ENCODE data around the gene KRTAP4-5. TPM values are rescaled to one million over a fixed set of nuclear protein-coding genes. Genes with fewer than 3 reads are reported as not detected.
"Not testable (repeated sequence)": the region's sequence is repeated elsewhere in the genome, so short reads cannot be mapped to it uniquely, and the experiment has no call there.

The KRTAP4-5 gene
- total and polyA plus RNA-seq, 4 donors: not detected

GRCh38 chr17:41099682-41100480, 49.7 kb downstream of the KRTAP4-5 start:
- not testable (repeated sequence) for H3K4me1 ChIP-seq (ENCODE audit: control insufficient read depth, insufficient read depth, low read length); H3K4me3 ChIP-seq (ENCODE audit: low read depth, low read length); H3K27me3 ChIP-seq (ENCODE audit: control insufficient read depth, insufficient read depth, low read length); H3K9me3 ChIP-seq (ENCODE audit: control insufficient read depth, insufficient read depth, low read length); H3K36me3 ChIP-seq (ENCODE audit: control insufficient read depth, insufficient read depth, low read length); H3K27ac ChIP-seq (ENCODE audit: low read depth, low read length); DNase-seq (ENCODE audit: low read depth in 4 of 6, low spot score in 6 of 6)
- 100% methylated on average over 1 of the region's 7 CpGs for WGBS (ENCODE audit: insufficient coverage)

Small RNA genes lying within 50 kb of the gene (small RNA-seq; reads per million reads assigned to genes)
- gene KRTAP4-17P (ENCODE audit: low replicate concordance): not detected

Other genes with a start within 250 kb of the KRTAP4-5 start
Only the 30 nearest of the 40 such genes appear.
- gene KRTAP3-2, start 149.9 kb downstream of the KRTAP4-5 start, total RNA-seq: not detected
- not detected for gene KRTAP3-2, start 149.9 kb downstream of the KRTAP4-5 start, polyA plus RNA-seq (ENCODE audit: insufficient read length in 2 of 2)
- not detected for gene KRTAP3-1, start 140.7 kb downstream of the KRTAP4-5 start, total RNA-seq
- not detected for gene KRTAP3-1, start 140.7 kb downstream of the KRTAP4-5 start, polyA plus RNA-seq (ENCODE audit: insufficient read length in 2 of 2)
- gene KRTAP1-5, start 122.6 kb downstream of the KRTAP4-5 start, total RNA-seq: not detected
- gene KRTAP1-5, start 122.6 kb downstream of the KRTAP4-5 start, polyA plus RNA-seq (ENCODE audit: insufficient read length in 2 of 2): not detected
- not detected for gene KRTAP1-4, start 119.6 kb downstream of the KRTAP4-5 start, total RNA-seq
- not detected for gene KRTAP1-4, start 119.6 kb downstream of the KRTAP4-5 start, polyA plus RNA-seq (ENCODE audit: insufficient read length in 2 of 2)
- not detected for gene KRTAP1-3, start 115.0 kb downstream of the KRTAP4-5 start, total RNA-seq
- gene KRTAP1-3, start 115.0 kb downstream of the KRTAP4-5 start, polyA plus RNA-seq (ENCODE audit: insufficient read length in 2 of 2): not detected
- not detected for gene KRTAP1-1, start 108.4 kb downstream of the KRTAP4-5 start, total RNA-seq
- not detected for gene KRTAP1-1, start 108.4 kb downstream of the KRTAP4-5 start, polyA plus RNA-seq (ENCODE audit: insufficient read length in 2 of 2)
- not detected for gene KRTAP2-1, start 102.5 kb downstream of the KRTAP4-5 start, total RNA-seq
- gene KRTAP2-1, start 102.5 kb downstream of the KRTAP4-5 start, polyA plus RNA-seq (ENCODE audit: insufficient read length in 2 of 2): not detected
- gene KRTAP2-2, start 94.6 kb downstream of the KRTAP4-5 start, total RNA-seq: not detected
- gene KRTAP2-2, start 94.6 kb downstream of the KRTAP4-5 start, polyA plus RNA-seq (ENCODE audit: insufficient read length in 2 of 2): not detected
- gene KRTAP2-3, start 89.7 kb downstream of the KRTAP4-5 start, total RNA-seq: not detected
- gene KRTAP2-3, start 89.7 kb downstream of the KRTAP4-5 start, polyA plus RNA-seq (ENCODE audit: insufficient read length in 2 of 2): not detected
- not detected for gene KRTAP2-4, start 83.9 kb downstream of the KRTAP4-5 start, total RNA-seq
- gene KRTAP2-4, start 83.9 kb downstream of the KRTAP4-5 start, polyA plus RNA-seq (ENCODE audit: insufficient read length in 2 of 2): not detected
- gene KRTAP4-7, start 65.7 kb downstream of the KRTAP4-5 start, total RNA-seq: not detected
- gene KRTAP4-7, start 65.7 kb downstream of the KRTAP4-5 start, polyA plus RNA-seq (ENCODE audit: insufficient read length in 2 of 2): not detected
- not detected for gene KRTAP4-8, start 51.7 kb downstream of the KRTAP4-5 start, total RNA-seq
- gene KRTAP4-8, start 51.7 kb downstream of the KRTAP4-5 start, polyA plus RNA-seq (ENCODE audit: insufficient read length in 2 of 2): not detected
- gene KRTAP4-16, start 47.6 kb downstream of the KRTAP4-5 start, total RNA-seq: not detected
- not detected for gene KRTAP4-16, start 47.6 kb downstream of the KRTAP4-5 start, polyA plus RNA-seq (ENCODE audit: insufficient read length in 2 of 2)
- not detected for gene KRTAP4-9, start 44.4 kb downstream of the KRTAP4-5 start, total RNA-seq
- gene KRTAP4-9, start 44.4 kb downstream of the KRTAP4-5 start, polyA plus RNA-seq (ENCODE audit: insufficient read length in 2 of 2): not detected
- not detected for gene KRTAP4-11, start 31.5 kb downstream of the KRTAP4-5 start, total RNA-seq
- not detected for gene KRTAP4-11, start 31.5 kb downstream of the KRTAP4-5 start, polyA plus RNA-seq (ENCODE audit: insufficient read length in 2 of 2)
- gene KRTAP4-12, start 25.6 kb downstream of the KRTAP4-5 start, total RNA-seq: not detected
- gene KRTAP4-12, start 25.6 kb downstream of the KRTAP4-5 start, polyA plus RNA-seq (ENCODE audit: insufficient read length in 2 of 2): not detected
- gene KRTAP4-6, start 9.3 kb downstream of the KRTAP4-5 start, total RNA-seq: not detected
- not detected for gene KRTAP4-6, start 9.3 kb downstream of the KRTAP4-5 start, polyA plus RNA-seq (ENCODE audit: insufficient read length in 2 of 2)
- not detected for gene KRTAP4-4, start 10.9 kb upstream of the KRTAP4-5 start, total RNA-seq
- not detected for gene KRTAP4-4, start 10.9 kb upstream of the KRTAP4-5 start, polyA plus RNA-seq (ENCODE audit: insufficient read length in 2 of 2)
- not detected for gene KRTAP4-3, start 18.4 kb upstream of the KRTAP4-5 start, total RNA-seq
- gene KRTAP4-3, start 18.4 kb upstream of the KRTAP4-5 start, polyA plus RNA-seq (ENCODE audit: insufficient read length in 2 of 2): not detected
- gene KRTAP4-2, start 28.4 kb upstream of the KRTAP4-5 start, total RNA-seq: not detected
- gene KRTAP4-2, start 28.4 kb upstream of the KRTAP4-5 start, polyA plus RNA-seq (ENCODE audit: insufficient read length in 2 of 2): not detected
- not detected for gene KRTAP4-1, start 35.1 kb upstream of the KRTAP4-5 start, total RNA-seq
- gene KRTAP4-1, start 35.1 kb upstream of the KRTAP4-5 start, polyA plus RNA-seq (ENCODE audit: insufficient read length in 2 of 2): not detected
- gene KRTAP9-1, start 40.1 kb upstream of the KRTAP4-5 start, total RNA-seq: not detected
- gene KRTAP9-1, start 40.1 kb upstream of the KRTAP4-5 start, polyA plus RNA-seq (ENCODE audit: insufficient read length in 2 of 2): not detected
- not detected for gene KRTAP9-2, start 76.8 kb upstream of the KRTAP4-5 start, total RNA-seq
- not detected for gene KRTAP9-2, start 76.8 kb upstream of the KRTAP4-5 start, polyA plus RNA-seq (ENCODE audit: insufficient read length in 2 of 2)
- gene KRTAP9-3, start 82.6 kb upstream of the KRTAP4-5 start, total RNA-seq: not detected
- not detected for gene KRTAP9-3, start 82.6 kb upstream of the KRTAP4-5 start, polyA plus RNA-seq (ENCODE audit: insufficient read length in 2 of 2)
- gene KRTAP9-8, start 88.2 kb upstream of the KRTAP4-5 start, total RNA-seq: not detected
- not detected for gene KRTAP9-8, start 88.2 kb upstream of the KRTAP4-5 start, polyA plus RNA-seq (ENCODE audit: insufficient read length in 2 of 2)
- gene KRTAP9-4, start 99.9 kb upstream of the KRTAP4-5 start, total RNA-seq: not detected
- not detected for gene KRTAP9-4, start 99.9 kb upstream of the KRTAP4-5 start, polyA plus RNA-seq (ENCODE audit: insufficient read length in 2 of 2)
- gene KRTAP9-9, start 105.6 kb upstream of the KRTAP4-5 start, total RNA-seq: not detected
- not detected for gene KRTAP9-9, start 105.6 kb upstream of the KRTAP4-5 start, polyA plus RNA-seq (ENCODE audit: insufficient read length in 2 of 2)
- not detected for gene KRTAP9-6, start 115.6 kb upstream of the KRTAP4-5 start, total RNA-seq
- under 1 TPM in 1 of 2 donors, not detected in 1; 0.17 TPM for gene KRTAP9-6, start 115.6 kb upstream of the KRTAP4-5 start, polyA plus RNA-seq (ENCODE audit: insufficient read length in 2 of 2)
- not detected for gene KRTAP9-7, start 125.9 kb upstream of the KRTAP4-5 start, total RNA-seq
- gene KRTAP9-7, start 125.9 kb upstream of the KRTAP4-5 start, polyA plus RNA-seq (ENCODE audit: insufficient read length in 2 of 2): not detected
- not detected for gene KRTAP29-1, start 153.0 kb upstream of the KRTAP4-5 start, total RNA-seq
- not detected for gene KRTAP29-1, start 153.0 kb upstream of the KRTAP4-5 start, polyA plus RNA-seq (ENCODE audit: insufficient read length in 2 of 2)